GM21737 (cell line): ENCODE results near the gene HES1.
"Not testable (repeated sequence)": the region's sequence is repeated elsewhere in the genome, so short reads cannot be mapped to it uniquely, and the experiment has no call there.

Experiments
- ATAC-seq: cut with Tn5 transposase; IDR thresholded peaks from one replicate; pipeline ENCODE4 v1.9.1; 2021; ENCODE audit warnings: mild to moderate bottlenecking, moderate library complexity; ENCODE audit not compliant: unreplicated experiment

The HES1 gene

GRCh38 chr3:194124193-194124592 lies 11.8 kb upstream of the HES1 start:
- no peak for ATAC-seq

DNA sequence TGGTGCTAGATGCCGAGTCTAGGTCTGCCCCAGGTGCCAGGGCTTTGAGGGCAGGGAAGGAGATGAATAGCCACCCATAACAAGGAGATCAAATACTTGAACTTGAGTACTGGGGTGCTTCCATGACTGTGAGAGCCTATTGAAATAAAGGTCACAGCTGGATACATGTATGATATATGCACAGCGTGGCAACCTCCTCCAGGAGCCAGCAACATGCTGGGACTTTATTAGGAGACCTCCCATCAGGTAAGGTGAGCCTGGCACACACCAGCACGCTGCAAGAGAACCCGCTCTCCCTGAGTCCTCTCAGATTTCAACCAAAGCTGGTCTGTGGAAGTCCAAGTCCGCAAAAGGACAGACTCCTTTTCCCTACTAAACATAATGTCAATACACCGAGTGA lies 10.5 kb upstream of the HES1 start:
- ATAC-seq: no peak

DNA sequence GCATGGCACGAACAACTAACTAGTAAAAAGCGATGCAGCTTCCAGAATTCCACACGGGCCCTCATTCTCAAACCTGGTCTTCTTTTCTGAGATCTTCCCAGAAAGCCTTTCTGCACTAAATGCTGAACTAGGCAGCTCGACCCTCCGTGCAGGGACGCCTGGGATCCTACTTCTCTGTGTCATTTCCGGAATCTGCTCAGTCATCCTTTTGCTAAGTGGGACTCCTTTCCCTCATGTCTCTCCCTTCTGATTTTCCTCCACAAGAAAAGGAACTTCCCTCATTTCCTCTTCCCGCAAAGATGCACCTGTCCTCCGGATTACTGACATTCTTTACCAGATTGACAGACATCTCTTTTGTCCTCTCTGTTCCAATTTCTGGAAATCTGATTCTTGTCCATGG lies 9.2 kb upstream of the HES1 start:
- ATAC-seq: no peak

GRCh38 chr3:194128202-194128918 lies 7.6 kb upstream of the HES1 start:
- ATAC-seq: no peak

- not testable (repeated sequence) for ATAC-seq
Measured at GRCh38 chr3:194128919-194129295, 7.0 kb upstream of the HES1 start.

DNA sequence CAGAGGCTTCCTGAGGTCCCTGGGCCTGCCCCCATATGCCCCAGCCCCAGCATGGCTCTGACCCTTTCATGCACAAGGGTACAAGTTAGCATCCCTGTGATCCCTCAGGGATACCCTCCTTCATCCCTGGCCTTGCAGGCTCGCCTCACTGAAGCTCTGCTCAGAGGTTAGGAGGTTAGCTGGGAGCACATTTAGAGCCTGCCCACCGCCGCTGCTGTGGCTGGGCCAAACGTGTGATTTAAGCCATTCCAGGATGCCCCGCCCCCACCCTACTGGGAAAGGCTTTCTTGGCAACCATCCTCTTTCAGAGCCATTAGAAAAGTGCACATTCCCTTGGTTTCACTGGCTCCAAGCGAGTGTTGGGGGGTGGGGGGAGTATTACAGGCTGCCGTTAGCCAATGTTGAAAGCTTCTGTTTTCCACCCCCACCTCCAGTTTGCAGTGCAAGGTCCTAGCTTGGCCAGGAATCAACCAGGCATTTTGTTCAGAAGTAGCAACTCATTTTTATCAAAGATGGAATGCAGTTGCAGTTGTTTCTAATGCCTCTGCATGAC lies 6.3 kb upstream of the HES1 start:
- ATAC-seq: no peak

- no peak for ATAC-seq
Measured at GRCh38 chr3:194130188-194130587, 5.8 kb upstream of the HES1 start.

DNA sequence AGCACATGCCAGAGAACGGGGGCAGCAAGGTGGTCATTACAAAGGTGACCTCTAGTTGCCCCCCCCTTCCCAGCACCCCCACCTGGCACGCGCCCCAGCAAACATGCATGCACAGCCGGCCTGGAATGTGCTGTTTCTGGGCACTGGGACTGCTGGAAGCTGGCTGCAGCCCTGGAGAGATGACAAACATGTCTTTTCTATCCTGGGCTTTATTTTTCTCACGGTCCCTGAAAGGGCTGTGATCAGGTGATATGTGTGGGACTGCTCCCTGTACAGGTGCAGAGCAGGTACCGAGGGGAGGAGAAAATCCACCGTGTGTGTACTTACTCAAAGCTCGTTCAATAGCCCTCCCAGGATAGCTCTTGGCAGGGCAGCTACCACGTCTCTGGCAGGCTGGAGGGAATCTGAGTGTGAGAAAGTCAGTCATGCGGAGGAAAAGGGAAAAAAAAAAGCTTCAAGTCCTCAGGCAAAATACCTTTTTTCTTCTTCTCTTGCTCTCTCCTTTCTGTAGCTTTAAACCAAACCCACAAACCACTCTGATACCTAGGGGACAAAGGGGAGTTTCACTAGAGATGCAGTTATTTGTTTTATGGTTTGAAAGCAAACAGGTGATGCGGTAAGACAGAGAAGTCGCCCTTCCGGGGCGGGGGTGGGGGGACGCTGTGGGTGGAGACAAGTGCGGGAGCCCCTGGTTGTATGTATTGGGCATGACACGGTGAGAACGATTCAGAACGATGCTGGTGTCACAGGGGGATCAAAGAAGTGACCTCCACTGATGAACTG lies 5.0 kb upstream of the HES1 start:
- ATAC-seq: peak; percentile 37

DNA sequence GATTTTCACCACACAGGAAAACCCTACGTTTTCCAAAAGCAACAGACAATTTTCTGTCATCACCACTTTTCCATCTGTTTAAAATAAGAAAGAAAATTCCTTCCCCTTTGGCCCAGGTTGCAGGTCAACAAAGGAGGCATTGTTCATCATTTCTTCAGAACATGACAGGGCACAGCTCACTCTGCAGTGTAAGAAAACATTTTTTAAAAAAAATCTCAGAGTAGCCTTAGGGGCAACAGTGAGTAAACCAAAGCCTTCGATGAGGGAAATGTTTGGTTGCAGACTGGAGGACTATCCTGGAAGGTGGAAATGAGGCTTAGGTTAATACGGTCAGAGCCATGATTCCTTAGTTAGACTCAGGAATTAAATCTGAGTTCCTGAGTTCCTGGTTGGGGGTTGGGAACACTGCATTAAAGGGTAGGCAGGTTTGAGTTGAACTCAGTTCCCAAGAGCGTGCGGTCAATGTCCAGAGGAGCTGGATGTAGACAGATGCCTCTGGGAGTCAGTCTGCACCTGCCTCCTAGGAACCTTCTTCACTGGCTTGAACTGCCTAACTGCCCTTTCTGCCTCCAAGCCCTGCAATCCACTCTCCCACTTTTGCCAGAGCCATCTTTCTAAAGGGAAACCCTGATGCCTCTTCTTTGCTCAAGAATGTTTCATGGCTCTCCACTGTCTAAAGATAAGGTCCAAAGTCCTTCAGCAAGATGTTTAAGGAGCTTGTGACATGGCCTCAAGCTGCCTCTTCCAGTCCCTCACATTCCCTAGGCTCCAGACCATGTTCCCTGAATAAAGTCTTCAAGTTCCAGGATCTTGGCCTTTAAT lies 3.3 kb upstream of the HES1 start:
- no peak for ATAC-seq

- ATAC-seq: no peak
Measured at GRCh38 chr3:194133661-194134230, 2.2 kb upstream of the HES1 start.

GRCh38 chr3:194134231-194134756 lies 1.7 kb upstream of the HES1 start:
- ATAC-seq: peak; percentile 14

GRCh38 chr3:194134757-194135515 lies 1.0 kb upstream of the HES1 start:
- peak; percentile 26 for ATAC-seq

DNA sequence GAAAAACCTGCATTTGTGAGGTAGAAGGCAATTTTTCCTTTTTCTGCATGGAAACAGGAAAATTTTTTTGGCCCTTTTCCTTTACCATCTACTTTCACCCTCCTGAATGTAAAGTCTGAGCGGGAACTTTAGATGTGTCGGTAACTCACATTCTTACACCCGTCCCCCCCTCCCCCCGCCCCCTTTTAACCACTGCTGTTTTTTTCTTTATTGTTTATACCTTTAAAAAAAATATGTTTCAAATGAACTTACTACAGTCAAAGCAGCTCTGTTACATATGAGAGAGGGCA lies 487 bp upstream of the HES1 start:
- no peak for ATAC-seq

DNA sequence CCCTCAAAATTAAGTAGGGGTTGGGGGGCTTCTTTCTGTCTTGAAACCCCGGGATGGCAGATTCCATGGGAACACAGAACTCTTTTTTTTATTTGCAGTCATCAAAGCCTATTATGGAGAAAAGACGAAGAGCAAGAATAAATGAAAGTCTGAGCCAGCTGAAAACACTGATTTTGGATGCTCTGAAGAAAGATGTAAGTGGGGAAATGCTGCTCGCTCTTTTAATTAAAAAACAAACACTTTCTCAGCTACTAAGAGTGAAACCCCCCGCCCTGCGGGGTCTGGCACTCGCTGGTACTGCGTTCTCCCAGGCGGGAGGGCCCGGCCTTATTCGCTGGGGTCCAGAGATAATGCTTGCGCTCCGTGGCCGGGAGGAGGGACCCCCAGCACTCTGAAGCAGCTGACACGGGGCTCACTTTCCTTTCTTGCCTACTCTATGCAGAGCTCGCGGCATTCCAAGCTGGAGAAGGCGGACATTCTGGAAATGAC lies 615 bp downstream of the HES1 start:
- ATAC-seq: no peak

DNA sequence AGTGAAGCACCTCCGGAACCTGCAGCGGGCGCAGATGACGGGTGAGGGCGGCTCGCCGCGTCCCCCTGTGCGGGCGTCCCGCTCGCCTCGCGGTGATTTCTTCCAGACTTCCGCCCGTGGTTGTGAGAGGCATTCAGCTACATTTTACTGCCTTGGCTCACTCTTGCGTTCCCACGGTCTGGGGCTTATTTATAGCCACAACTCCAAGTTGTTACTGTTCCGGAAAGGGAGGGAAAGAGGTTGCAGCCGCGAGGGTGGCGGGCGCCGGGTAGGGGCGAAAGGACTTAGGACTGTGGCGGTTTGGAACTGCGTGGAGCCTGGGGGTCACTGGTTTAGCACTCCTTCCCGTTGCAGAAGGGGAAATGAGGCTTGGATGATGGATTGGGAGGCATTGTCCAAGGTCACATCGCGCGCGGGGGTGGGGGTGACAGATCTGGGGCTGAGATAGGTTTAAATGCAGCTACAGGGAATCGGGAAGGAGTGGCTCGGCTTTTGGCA lies 1.1 kb downstream of the HES1 start:
- ATAC-seq: no peak

- peak; percentile 37 for ATAC-seq
Measured at GRCh38 chr3:194137506-194138474, 1.8 kb downstream of the HES1 start.

- ATAC-seq: no peak
Measured at GRCh38 chr3:194138732-194139070, 2.8 kb downstream of the HES1 start.

DNA sequence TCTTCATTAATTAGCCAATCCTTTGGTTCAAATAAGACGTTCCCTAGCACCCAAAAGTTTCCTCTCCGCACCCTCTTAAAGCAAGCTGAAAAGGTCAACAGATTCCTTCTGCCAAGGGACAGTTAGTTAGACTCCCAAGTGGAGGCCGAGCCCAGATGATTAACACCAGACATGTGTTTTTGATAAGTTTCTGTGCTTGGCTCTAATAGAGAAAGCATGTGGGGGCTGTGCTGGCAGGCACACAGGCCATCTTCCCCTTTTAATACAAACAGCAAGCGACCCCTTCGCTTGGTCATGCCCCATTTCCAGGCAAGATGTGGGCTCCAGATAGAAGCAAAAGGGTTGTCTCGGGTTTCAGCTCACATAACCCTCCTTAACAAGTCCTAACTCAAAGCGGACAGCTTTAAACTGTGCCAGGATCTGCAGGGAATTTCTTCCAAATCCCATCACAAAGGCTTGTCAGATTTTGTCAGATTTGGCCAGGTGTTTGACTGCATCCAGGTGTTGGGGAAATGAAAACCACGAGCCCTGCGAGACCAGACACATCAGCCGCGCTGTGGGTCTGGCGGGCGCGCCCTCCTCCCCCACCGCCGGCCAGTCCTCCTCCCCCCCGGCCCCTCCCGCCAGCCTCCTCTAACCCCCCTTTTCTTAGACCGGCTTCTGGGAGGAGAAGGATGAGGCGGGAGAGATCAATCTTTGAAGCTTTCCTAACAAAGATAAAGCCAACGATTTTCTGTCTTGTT lies 3.3 kb downstream of the HES1 start:
- ATAC-seq: no peak
